SK-N-SH (cell line): Measurements from ENCODE around the gene CPVL. TPM values are rescaled to one million over a fixed set of nuclear protein-coding genes. Genes with fewer than 3 reads are reported as not detected.

Experiments used
- CTCF ChIA-PET: fragments of 300-600, 350-600 bp; formaldehyde crosslinking; extraction: SDS; loops from one replicate; lab custom pipeline; 2021; lab: Yijun Ruan, JAX
- POLR2A ChIA-PET: fragments of 350-600 bp; sonication (Branson Sonifier 250); formaldehyde crosslinking; extraction: SDS; loops from one replicate; lab custom pipeline; 2020; ENCODE audit warnings: antibody characterized with exemption, inconsistent platforms; lab: Yijun Ruan, JAX
- DNase-seq: peaks from one replicate; pipeline ENCODE4 v3.0.0; 2012
- H2AFZ ChIP-seq: fragments of 200-600 bp; sonication (generic); 2 replicates; pipeline ENCODE4 v1.8.1; 2016; ENCODE audit warnings: antibody characterized with exemption, mild to moderate bottlenecking, low read depth
- H3F3A ChIP-seq: fragments of 200-600 bp; sonication (generic); replicated peaks from 2 replicates; pipeline ENCODE3; 2016; ENCODE audit warnings: antibody characterized with exemption, mild to moderate bottlenecking; ENCODE audit not compliant: insufficient read depth
- H3K27ac ChIP-seq, 2 experiments: fragments of 200-500 bp in 1 of 2; fragments of 200-600 bp in 1 of 2; sonication (Bioruptor generic) in 1 of 2; sonication (generic), shearing (Covaris generic) in 1 of 2; 2 replicates each; pipeline versions ENCODE4 v1.5.1 to v1.6.1; 2014 to 2016; ENCODE audit warnings: low read depth in 2 of 2, inconsistent platforms in 1 of 2, low read length in 1 of 2, mild to moderate bottlenecking in 1 of 2, mixed read lengths in 1 of 2
- H3K27me3 ChIP-seq: fragments of 200-600 bp; sonication (generic), shearing (Covaris generic); 2 replicates; pipeline ENCODE4 v1.6.1; 2016; ENCODE audit warnings: mixed run types; ENCODE audit not compliant: insufficient read depth
- H3K36me3 ChIP-seq, 2 experiments: fragments of 200-500 bp in 1 of 2; fragments of 200-600 bp in 1 of 2; sonication (Bioruptor generic) in 1 of 2; sonication (generic) in 1 of 2; replicated peaks in 1 of 2; 2 replicates each; pipeline versions ENCODE3 to v1.5.1; 2014 to 2016; ENCODE audit warnings: low read length in 1 of 2, mild to moderate bottlenecking in 1 of 2; ENCODE audit not compliant: insufficient read depth in 2 of 2, control insufficient read depth in 1 of 2
- H3K4me1 ChIP-seq, 2 experiments: fragments of 200-500 bp in 1 of 2; fragments of 200-600 bp in 1 of 2; sonication (Bioruptor generic) in 1 of 2; sonication (generic), shearing (Covaris generic) in 1 of 2; 2 replicates each; pipeline versions ENCODE4 v1.5.1 to v1.6.1; 2014 to 2016; ENCODE audit warnings: low read depth in 1 of 2, low read length in 1 of 2, mixed run types in 1 of 2; ENCODE audit not compliant: insufficient read depth in 2 of 2, control insufficient read depth in 1 of 2
- H3K4me2 ChIP-seq: fragments of 200-600 bp; sonication (generic), shearing (Covaris generic); 2 replicates; pipeline ENCODE4 v1.6.1; 2017; ENCODE audit warnings: mixed run types
- H3K4me3 ChIP-seq, 2 experiments: fragments of 200-500 bp in 1 of 2; fragments of 200-600 bp in 1 of 2; sonication (Bioruptor generic) in 1 of 2; sonication (generic), shearing (Covaris generic) in 1 of 2; 2 replicates each; pipeline versions ENCODE4 v1.5.1 to v1.8.1; 2014 to 2016; ENCODE audit warnings: low read depth in 2 of 2, inconsistent platforms in 1 of 2, low read length in 1 of 2, mild to moderate bottlenecking in 1 of 2, mixed read lengths in 1 of 2, moderate library complexity in 1 of 2
- H3K79me2 ChIP-seq: fragments of 200-600 bp; sonication (generic); 2 replicates; pipeline ENCODE4 v1.8.1; 2017; ENCODE audit warnings: mild to moderate bottlenecking; ENCODE audit not compliant: insufficient read depth
- H3K9ac ChIP-seq: fragments of 200-600 bp; sonication (generic); 2 replicates; pipeline ENCODE4 v1.6.1; 2017; ENCODE audit warnings: mixed run types
- H3K9me2 ChIP-seq: fragments of 200-600 bp; sonication (generic); 2 replicates; pipeline ENCODE4 v1.6.1; 2017; ENCODE audit warnings: mixed run types
- H3K9me3 ChIP-seq: fragments of 200-600 bp; sonication (generic); 2 replicates; pipeline ENCODE4 v1.6.1; 2017; ENCODE audit warnings: mixed run types, mild to moderate bottlenecking, moderate library complexity
- H4K20me1 ChIP-seq: fragments of 200-600 bp; sonication (generic); 2 replicates; pipeline ENCODE4 v1.6.1; 2017; ENCODE audit warnings: mild to moderate bottlenecking, mixed run types; ENCODE audit not compliant: insufficient read depth
- EZH2phosphoT487 ChIP-seq: fragments of 200-600 bp; sonication (generic); IDR thresholded peaks from 2 replicates; pipeline ENCODE4 v1.6.1; 2017; ENCODE audit warnings: low read depth, mixed run types, mild to moderate bottlenecking, antibody characterized with exemption, moderate library complexity, borderline replicate concordance
- FOSL2 ChIP-seq: IDR thresholded peaks from 2 replicates; pipeline ENCODE4 v1.4.0; 2012; ENCODE audit warnings: low read depth, mild to moderate bottlenecking, moderate library complexity, borderline replicate concordance
- FOXM1 ChIP-seq: IDR thresholded peaks from 2 replicates; pipeline ENCODE4 v1.4.0; 2012; ENCODE audit warnings: low read depth, mild to moderate bottlenecking
- GABPA ChIP-seq: IDR thresholded peaks from 2 replicates; pipeline ENCODE4 v1.4.0; 2012; ENCODE audit warnings: low read depth, mild to moderate bottlenecking
- IRF3 ChIP-seq: fragments of 150-350 bp; IDR thresholded peaks from 2 replicates; pipeline ENCODE4 v1.6.1; 2016; ENCODE audit warnings: mild to moderate bottlenecking, low read depth, low read length
- MAX ChIP-seq: IDR thresholded peaks from 2 replicates; pipeline ENCODE4 v1.4.0; 2012; ENCODE audit warnings: low read depth
- MEF2A ChIP-seq: IDR thresholded peaks from 2 replicates; pipeline ENCODE4 v1.4.0; 2012; ENCODE audit warnings: low read depth, borderline replicate concordance
- NFIC ChIP-seq: IDR thresholded peaks from 2 replicates; pipeline ENCODE4 v1.4.0; 2012; ENCODE audit warnings: borderline replicate concordance
- PBX3 ChIP-seq: IDR thresholded peaks from 2 replicates; pipeline ENCODE4; 2012
- POLR2AphosphoS5 ChIP-seq: IDR thresholded peaks from 2 replicates; pipeline ENCODE4 v1.6.1; 2012; ENCODE audit warnings: low read depth, low read length
- RCOR1 ChIP-seq: fragments of 150-350 bp; IDR thresholded peaks from 2 replicates; pipeline ENCODE4 v1.6.1; 2017; ENCODE audit warnings: antibody characterized with exemption, low read length
- REST ChIP-seq: IDR thresholded peaks from 2 replicates; pipeline ENCODE4 v1.6.1; 2012; ENCODE audit warnings: mild to moderate bottlenecking, low read depth, low read length, moderate library complexity
- SIN3A ChIP-seq: IDR thresholded peaks from 2 replicates; pipeline ENCODE4 v1.6.1; 2012; ENCODE audit warnings: low read depth, mild to moderate bottlenecking, low read length, moderate library complexity, borderline replicate concordance
- SMC3 ChIP-seq: IDR thresholded peaks from 2 replicates; pipeline ENCODE4 v1.6.1; 2012; ENCODE audit warnings: low read depth, low read length, improper control_type of control experiment
- USF2 ChIP-seq: fragments of 150-350 bp; IDR thresholded peaks from 2 replicates; pipeline ENCODE4 v1.6.1; 2017; ENCODE audit warnings: antibody characterized with exemption, low read length, low read depth, borderline replicate concordance
- YY1 ChIP-seq: IDR thresholded peaks from 2 replicates; pipeline ENCODE4 v1.4.0; 2012; ENCODE audit warnings: low read depth, mild to moderate bottlenecking
- ZBTB33 ChIP-seq: IDR thresholded peaks from 2 replicates; pipeline ENCODE4 v1.4.0; 2012; ENCODE audit warnings: low read depth, borderline replicate concordance
- WGBS: methylation state at CpG from one replicate; pipeline ENCODE4 v1.1.6; 2017; ENCODE audit warnings: low lambda C conversion rate; 5-methylcytosine and 5-hydroxymethylcytosine counted together
- polyA plus RNA-seq, 3 experiments: library from polyadenylated mRNA; depleted of rRNA; stranded (reverse); fragments of >200 nt; gene quantifications; 2 replicates each; pipeline ENCODE4 v1.2.3, GENCODE V29; 2012

Gene CPVL
- polyA plus RNA-seq, 1 of the 3 experiments (the other 2 are of a cell fraction): not detected

GRCh38 chr7:28964056-28964455, 182.3 kb downstream of the CPVL start:
- Histone ChIP-seq H4K20me1 (no peaks in the 10 kb centered on the region), H3K27ac (no peak overlapping the region), H3K4me1 (peaks cover 0 to 12% of the 10 kb centered on the region in 2 experiments; a peak in 1 of 4 replicates), H2AFZ (no peak overlapping the region), H3K4me2 (no peak overlapping the region), H3K9me3 (no peaks in the 10 kb centered on the region), H3K9me2 (no peaks in the 10 kb centered on the region), H3K36me3 (no peaks in the 10 kb centered on the region), H3F3A (no peaks in the 10 kb centered on the region), H3K9ac (no peak overlapping the region), H3K4me3 (no peak overlapping the region), H3K79me2 (no peaks in the 10 kb centered on the region), H3K27me3 (peaks cover 16% of the 10 kb centered on the region; the same call in 1 of the 2 replicates)
- 27% methylated on average over 2 of the region's 2 CpGs for WGBS
- DNase-seq: no peak
- ChIA-PET POLR2A (no interaction called here), CTCF (interaction anchor here (0.6 to 37.1 kb wide), 6 partner anchors 9 to 138 kb away, joined by 3 to 1040 read pairs (median 6); no protein-coding TSS in a partner anchor)
- TF ChIP-seq REST: no peak
- TF ChIP-seq PBX3: no peak
- TF ChIP-seq NFIC: no peak
- TF ChIP-seq GABPA: no peak
- TF ChIP-seq MEF2A: no peak
- TF ChIP-seq FOXM1: no peak
- TF ChIP-seq YY1: no peak
- no peak for TF ChIP-seq POLR2AphosphoS5
- no peak for TF ChIP-seq SMC3
- no peak for TF ChIP-seq IRF3
- TF ChIP-seq USF2: no peak
- TF ChIP-seq EZH2phosphoT487: no peak
- TF ChIP-seq MAX: no peak
- TF ChIP-seq RCOR1: no peak
- TF ChIP-seq SIN3A: no peak
- no peak for TF ChIP-seq FOSL2
- no peak for TF ChIP-seq ZBTB33
